DOHH2 (cell line): ENCODE data around the gene TUBG2.

Source experiments
- H3F3A ChIP-seq: fragments of 200-600 bp; sonication (generic), shearing (Covaris generic); 2 replicates; pipeline ENCODE4 v1.6.0; 2016; ENCODE audit warnings: antibody characterized with exemption, mild to moderate bottlenecking; ENCODE audit not compliant: control insufficient read depth, insufficient read depth
- H3K27ac ChIP-seq: fragments of 200-600 bp; sonication (generic); 2 replicates; pipeline ENCODE4 v1.5.1; 2014; ENCODE audit warnings: low read depth, mild to moderate bottlenecking, low read length, moderate library complexity
- H3K27me3 ChIP-seq: fragments of 200-600 bp; sonication (generic); 2 replicates; pipeline ENCODE4 v1.6.1; 2014; ENCODE audit warnings: mild to moderate bottlenecking, low read length, mixed read lengths; ENCODE audit not compliant: control insufficient read depth
- H3K36me3 ChIP-seq: fragments of 200-600 bp; sonication (generic); 2 replicates; pipeline ENCODE4 v1.6.1; 2014; ENCODE audit warnings: mild to moderate bottlenecking, low read length, moderate library complexity, mixed read lengths; ENCODE audit not compliant: control insufficient read depth
- H3K4me1 ChIP-seq: fragments of 200-600 bp; sonication (generic); 2 replicates; pipeline ENCODE4 v1.6.1; 2014; ENCODE audit warnings: mild to moderate bottlenecking, low read length, mixed read lengths; ENCODE audit not compliant: control insufficient read depth
- H3K4me2 ChIP-seq: fragments of 200-600 bp; sonication (generic); 2 replicates; pipeline ENCODE4 v1.6.0; 2014; ENCODE audit warnings: mild to moderate bottlenecking, low read length, moderate library complexity
- H3K4me3 ChIP-seq: fragments of 200-600 bp; sonication (generic); 2 replicates; pipeline ENCODE4 v1.5.1; 2014; ENCODE audit warnings: mild to moderate bottlenecking, low read length, mixed read lengths
- H3K79me2 ChIP-seq: fragments of 200-600 bp; sonication (generic); 2 replicates; pipeline ENCODE4 v1.6.1; 2014; ENCODE audit warnings: mild to moderate bottlenecking, low read length, mixed read lengths; ENCODE audit not compliant: control insufficient read depth
- H3K9me2 ChIP-seq: fragments of 200-600 bp; sonication (generic); replicated peaks from 2 replicates; pipeline ENCODE4 v1.6.1; 2014; ENCODE audit warnings: mild to moderate bottlenecking, low read length, mixed read lengths; ENCODE audit not compliant: control insufficient read depth
- H3K9me3 ChIP-seq: fragments of 200-600 bp; sonication (generic); 2 replicates; pipeline ENCODE4 v1.6.1; 2014; ENCODE audit warnings: antibody characterized with exemption, low read length, mixed read lengths; ENCODE audit not compliant: control insufficient read depth, insufficient read depth
- H4K20me1 ChIP-seq: fragments of 200-600 bp; sonication (generic); 2 replicates; pipeline ENCODE4 v1.6.0; 2014; ENCODE audit warnings: low read depth, mild to moderate bottlenecking, antibody characterized with exemption, low read length, moderate library complexity; ENCODE audit not compliant: control insufficient read depth, insufficient read depth
- EZH2phosphoT487 ChIP-seq: fragments of 200-600 bp; sonication (generic); IDR thresholded peaks from 2 replicates; pipeline ENCODE4 v1.6.1; 2017; ENCODE audit warnings: borderline replicate concordance, mild to moderate bottlenecking, antibody characterized with exemption, low read length, moderate library complexity, mixed read lengths
- TF ChIP-seq, protein P1 (sequence below): fragments of 200-600 bp; sonication (generic); IDR thresholded peaks from one replicate; pipeline ENCODE4 v1.5.1; 2014; ENCODE audit warnings: antibody characterized with exemption, mild to moderate bottlenecking, low read depth, low read length; ENCODE audit not compliant: poor library complexity, severe bottlenecking

The TUBG2 gene

DNA sequence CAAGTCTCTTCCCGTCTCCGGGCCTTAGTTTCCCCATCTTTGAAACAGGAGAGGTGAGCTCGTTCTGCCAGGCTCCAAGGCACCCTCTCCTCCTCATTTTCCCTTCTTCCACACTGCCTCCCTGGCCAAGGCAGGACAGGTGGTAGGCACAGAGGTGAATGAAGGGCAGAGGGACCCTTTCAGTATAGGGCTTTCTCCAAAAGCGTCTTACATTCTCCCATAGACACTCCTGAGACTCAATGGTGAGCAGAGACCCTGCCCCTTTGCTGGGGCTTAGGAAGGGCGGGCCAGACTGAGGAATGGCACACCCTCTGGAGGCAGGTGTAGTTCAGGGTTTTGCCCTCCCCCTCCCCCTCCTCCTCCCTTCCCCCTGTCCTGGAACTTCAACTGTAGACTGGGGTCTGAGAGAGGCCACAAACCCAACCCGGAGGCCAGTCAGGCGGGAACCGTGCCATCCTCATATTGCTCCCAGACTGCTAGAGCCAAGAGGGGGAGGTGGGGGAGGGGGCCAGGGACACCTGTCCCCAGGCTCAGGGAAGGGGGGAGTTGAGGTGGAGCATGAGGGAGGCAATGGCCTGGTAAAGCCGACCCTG, 15.8 kb downstream of the TUBG2 start:
- Histone ChIP-seq H3K4me1 (peaks cover 70% of the 10 kb centered on the region), H3K27me3 (peaks cover 61% of the 10 kb centered on the region)

DNA sequence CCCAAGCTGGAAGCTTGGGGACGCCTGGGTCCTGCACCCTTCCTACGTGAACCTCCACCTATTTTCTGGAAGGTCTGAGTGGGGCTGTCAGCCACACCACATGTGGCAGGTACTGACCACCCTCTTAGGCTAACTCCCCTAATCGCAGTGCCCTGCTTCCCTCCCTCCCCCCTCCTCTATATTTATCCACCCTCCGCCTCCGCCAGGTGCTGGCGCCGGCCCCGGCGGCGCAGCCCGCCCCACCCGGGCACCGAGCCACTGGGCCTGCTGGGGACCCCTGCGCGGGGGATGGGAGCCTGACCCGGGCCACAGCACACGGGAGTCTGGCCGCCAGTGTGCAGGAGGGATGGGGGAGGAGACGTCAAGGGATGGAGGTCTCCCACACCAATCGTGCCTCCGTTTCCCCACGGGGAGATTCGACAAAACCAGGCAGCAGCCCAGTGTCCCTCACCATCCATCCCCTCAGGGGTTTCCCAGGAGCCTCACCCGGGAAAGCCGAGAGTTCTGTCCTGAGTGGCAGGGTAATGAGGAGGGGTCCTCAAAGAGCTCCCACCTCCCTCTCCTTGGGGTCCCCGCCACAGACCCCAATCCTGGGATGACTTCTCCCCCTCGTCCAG, 16.4 kb downstream of the TUBG2 start:
- H3K4me2 ChIP-seq = peak overlapping the region; percentile 96
- H3K9me3 ChIP-seq = no peaks in the 10 kb centered on the region
- H4K20me1 ChIP-seq = no peaks in the 10 kb centered on the region
- peaks cover 10% of the 10 kb centered on the region; the same call in 1 of the 2 replicates for H3F3A ChIP-seq
- H3K27ac ChIP-seq = no peak overlapping the region
- H3K79me2 ChIP-seq = no peaks in the 10 kb centered on the region
- peaks cover 72% of the 10 kb centered on the region for H3K4me1 ChIP-seq
- peaks cover 57% of the 10 kb centered on the region for H3K27me3 ChIP-seq
- H3K36me3 ChIP-seq = no peaks in the 10 kb centered on the region
- TF ChIP-seq, protein P1, sequence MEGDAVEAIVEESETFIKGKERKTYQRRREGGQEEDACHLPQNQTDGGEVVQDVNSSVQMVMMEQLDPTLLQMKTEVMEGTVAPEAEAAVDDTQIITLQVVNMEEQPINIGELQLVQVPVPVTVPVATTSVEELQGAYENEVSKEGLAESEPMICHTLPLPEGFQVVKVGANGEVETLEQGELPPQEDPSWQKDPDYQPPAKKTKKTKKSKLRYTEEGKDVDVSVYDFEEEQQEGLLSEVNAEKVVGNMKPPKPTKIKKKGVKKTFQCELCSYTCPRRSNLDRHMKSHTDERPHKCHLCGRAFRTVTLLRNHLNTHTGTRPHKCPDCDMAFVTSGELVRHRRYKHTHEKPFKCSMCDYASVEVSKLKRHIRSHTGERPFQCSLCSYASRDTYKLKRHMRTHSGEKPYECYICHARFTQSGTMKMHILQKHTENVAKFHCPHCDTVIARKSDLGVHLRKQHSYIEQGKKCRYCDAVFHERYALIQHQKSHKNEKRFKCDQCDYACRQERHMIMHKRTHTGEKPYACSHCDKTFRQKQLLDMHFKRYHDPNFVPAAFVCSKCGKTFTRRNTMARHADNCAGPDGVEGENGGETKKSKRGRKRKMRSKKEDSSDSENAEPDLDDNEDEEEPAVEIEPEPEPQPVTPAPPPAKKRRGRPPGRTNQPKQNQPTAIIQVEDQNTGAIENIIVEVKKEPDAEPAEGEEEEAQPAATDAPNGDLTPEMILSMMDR = no peak
- 0 out of 2 replicates have a peak, but pooled peaks have one; percentile 18 for TF ChIP-seq EZH2phosphoT487
- no peaks in the 10 kb centered on the region for H3K9me2 ChIP-seq
- H3K4me3 ChIP-seq = peak overlapping the region; percentile 81

More for the DNA sequence above, 15.8 kb downstream of the TUBG2 start:
- Histone ChIP-seq H3K27ac (no peak overlapping the region), H3K9me2 (no peaks in the 10 kb centered on the region), H3K9me3 (no peaks in the 10 kb centered on the region), H3F3A (peaks cover 10% of the 10 kb centered on the region; the same call in 1 of the 2 replicates), H3K36me3 (no peaks in the 10 kb centered on the region), H3K79me2 (no peaks in the 10 kb centered on the region), H3K4me2 (peak overlapping the region; percentile 96), H3K4me3 (peak overlapping the region; percentile 81), H4K20me1 (no peaks in the 10 kb centered on the region)
- TF ChIP-seq, protein P1 = no peak
- TF ChIP-seq EZH2phosphoT487 = no peak

DNA sequence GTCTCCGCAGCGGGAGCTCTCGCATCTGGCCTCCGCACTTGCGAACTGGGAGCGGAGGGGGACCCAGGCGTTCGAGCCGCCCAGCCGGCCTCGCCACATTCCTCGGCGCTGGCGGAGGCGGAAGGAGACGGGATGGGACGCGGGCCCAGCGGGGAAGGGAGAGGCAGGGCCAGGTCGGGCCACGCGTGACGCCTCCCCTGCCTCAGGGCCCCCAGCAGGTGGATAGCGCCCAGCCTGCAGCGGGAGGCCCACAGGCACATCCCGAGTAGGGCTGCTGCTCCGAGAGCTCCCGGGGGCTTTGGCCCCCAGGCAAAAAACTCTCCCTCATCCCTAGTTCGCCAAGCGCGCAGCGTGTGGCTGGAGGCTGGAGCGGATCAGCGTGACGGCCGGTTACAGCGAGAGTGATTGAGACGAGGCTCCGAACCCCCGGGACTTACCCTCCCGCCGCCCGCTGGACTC, 16.9 kb downstream of the TUBG2 start:
- Histone ChIP-seq H3K79me2 (no peaks in the 10 kb centered on the region), H3K4me1 (peaks cover 68% of the 10 kb centered on the region)

More for the DNA sequence above, 16.9 kb downstream of the TUBG2 start:
- Histone ChIP-seq H3K36me3 (no peaks in the 10 kb centered on the region), H3K4me3 (peak overlapping the region; percentile 81), H3F3A (peaks cover 10% of the 10 kb centered on the region; the same call in 1 of the 2 replicates), H3K9me3 (no peaks in the 10 kb centered on the region), H3K27ac (no peak overlapping the region), H4K20me1 (no peaks in the 10 kb centered on the region), H3K9me2 (no peaks in the 10 kb centered on the region), H3K4me2 (peak overlapping the region; percentile 96), H3K27me3 (peaks cover 51% of the 10 kb centered on the region)
- TF ChIP-seq EZH2phosphoT487 = peak; percentile 53; the same call in 1 of the 2 replicates
- TF ChIP-seq, protein P1 = no peak
